Heart right ventricle (tissue), 16 donors: ENCODE data around the gene ZNF436. TPM values are rescaled to one million over a fixed set of nuclear protein-coding genes. Genes with fewer than 3 reads are reported as not detected.
A peak's percentile ranks its signal among the peaks of the same experiment; 100 is the strongest.
"Not testable (repeated sequence)": the region's sequence is repeated elsewhere in the genome, so short reads cannot be mapped to it uniquely, and the experiment has no call there.

ENCODE experiments used
- ATAC-seq, 8 donors: fragments of 200-7000 bp; cut with Tn5 transposase; one replicate each; pipeline ENCODE4 v1.9.1; 2020; ENCODE audit warnings: mild to moderate bottlenecking in 8 of 8, moderate library complexity in 8 of 8, moderate number of reproducible peaks in 1 of 8
- DNase-seq, 2 donors: peaks; one replicate each; pipeline ENCODE4 v3.0.0-alpha.2; 2020
- H3K27ac ChIP-seq, 10 donors: fragments of 200-600 bp; sonication (generic) in 2 of 10; one replicate each; pipeline versions ENCODE4 v1.5.0 to v1.8.0; 2020 to 2022; ENCODE audit warnings: mild to moderate bottlenecking in 3 of 10
- H3K27me3 ChIP-seq, 7 donors: fragments of 200-600 bp; one replicate each; pipeline ENCODE4 v1.8.0; 2021 to 2022; ENCODE audit warnings: mild to moderate bottlenecking in 2 of 7
- H3K36me3 ChIP-seq, 9 donors: fragments of 200-600 bp; sonication (generic) in 1 of 9; one replicate each; pipeline versions ENCODE4 v1.5.0 to v1.8.0; 2020 to 2022; ENCODE audit warnings: mild to moderate bottlenecking in 2 of 9
- H3K4me1 ChIP-seq, 9 donors: fragments of 200-600 bp; sonication (generic) in 1 of 9; one replicate each; pipeline versions ENCODE4 v1.5.0 to v1.8.0; 2020 to 2022; ENCODE audit warnings: mild to moderate bottlenecking in 4 of 9
- H3K4me3 ChIP-seq, 10 donors: fragments of 200-600 bp; sonication (generic) in 2 of 10; one replicate each; pipeline versions ENCODE4 v1.5.0 to v1.8.0; 2020 to 2022; ENCODE audit warnings: mild to moderate bottlenecking in 7 of 10, moderate library complexity in 2 of 10
- H3K9me3 ChIP-seq, 11 donors: fragments of 200-600 bp in 10 of 11; sonication (generic) in 2 of 11; one replicate each; pipeline versions ENCODE4 v1.5.0 to v1.8.0; 2013 to 2022; ENCODE audit warnings: mild to moderate bottlenecking in 2 of 11, control low read depth in 1 of 11, moderate library complexity in 1 of 11
- WGBS, 2 donors: extraction: QIAGEN DNeasy Blood & Tissue Kit; methylation state at CpG; one replicate each; pipeline ENCODE4 v1.1.7; 2013; ENCODE audit warnings: inconsistent platforms in 1 of 2; 5-methylcytosine and 5-hydroxymethylcytosine counted together
- intact Hi-C, 10 donors: fragments of 100-400 bp; cut with DNase I; formaldehyde crosslinking; loops; one replicate each; pipeline versions ENCODE4 v1.11.1 to v1.14.2; 2022
- polyA plus RNA-seq, 2 donors: library from polyadenylated mRNA; stranded (reverse); fragments of 200-250 nt; gene quantifications; one replicate each; pipeline ENCODE4 v1.2.3, GENCODE V29; 2013
- total RNA-seq, 10 donors: library from RNA; stranded (reverse); fragmentation: NEBNext Ultra II Directional in 3 of 10; extraction: Animal tissue kit (Norgen Biotek cat#: 25700) in 3 of 10; gene quantifications; one replicate each; pipeline versions ENCODE4 v1.2.1 to v1.2.4, GENCODE V29; 2021 to 2023
- TF ChIP-seq, protein P1 (sequence below), 9 donors: fragments of 200-600 bp; sonication (generic) in 2 of 9; IDR thresholded peaks; one replicate each; pipeline versions ENCODE4 v1.5.0 to v1.8.0; 2021 to 2022; ENCODE audit warnings: antibody characterized with exemption in 9 of 9, mild to moderate bottlenecking in 5 of 9, moderate library complexity in 1 of 9
- donor health status: Arrhythmogenic right ventricular cardiomyopathy.
- donor health status: ischemic (EF 13 %, LVEDD 7.1; RV severe dilation, severe dysfunction).
- donor health status: healthy with polysubstance abuse.
- donor health status: DM: no; HTN: yes; CAD: no.
- donor health status: DM: no; HTN: no; CAD: no.
- donor health status: ischemic (EF 25% LVEDD 6.9; RV normal size, moderate dysfunction).
- donor health status: ischemic (EF 25% LVEDD 5.7; RV mildly dilated, moderate dysfunction).
- donor health status: healthy.
- donor health status: DM: yes; HTN: yes; CAD: no.
- donor health status: Ischemic cardiomyopathy.
- donor health status: ischemic (EF 35%, LVEDD 5.7; RV mildly dilated, moderate dysfunction).
- donor health status: nonischemic (EF 11% LVEDD 7.7; RV severe dilation, severe dysfunction).
- donor health status: DM: yes; HTN: yes; CAD: no.
- donor health status: PGD.
- donor health status: ischemic (EF 29% LVEDD 5.4; RV normal size, mild dysfunction).
- donor health status: nonischemic (EF 23%, LVEDD 6.1; RV moderate dilation, normal function).

The ZNF436 gene
- total and polyA plus RNA-seq, 12 donors, result 3.3 to 25.5 (median 14.7) TPM

DNA sequence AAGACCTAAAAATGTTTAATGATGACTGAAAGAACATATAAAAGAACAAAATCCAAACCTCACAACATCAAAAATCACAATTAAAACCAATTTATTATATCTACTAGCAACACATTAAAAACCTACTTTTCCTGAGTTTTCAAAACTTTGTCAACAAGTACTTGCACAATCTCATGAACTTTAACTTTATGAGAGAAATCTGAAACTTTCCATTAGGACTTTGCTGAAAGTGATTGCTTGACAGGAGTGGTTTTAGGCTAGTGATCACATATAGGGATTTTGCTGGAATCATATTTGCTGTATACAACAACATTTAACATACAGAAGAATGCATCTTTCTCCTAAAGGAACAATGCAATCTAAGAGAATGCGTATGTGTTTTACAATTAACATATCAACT, 38.8 kb downstream of the ZNF436 start:
- TF ChIP-seq, protein P1, sequence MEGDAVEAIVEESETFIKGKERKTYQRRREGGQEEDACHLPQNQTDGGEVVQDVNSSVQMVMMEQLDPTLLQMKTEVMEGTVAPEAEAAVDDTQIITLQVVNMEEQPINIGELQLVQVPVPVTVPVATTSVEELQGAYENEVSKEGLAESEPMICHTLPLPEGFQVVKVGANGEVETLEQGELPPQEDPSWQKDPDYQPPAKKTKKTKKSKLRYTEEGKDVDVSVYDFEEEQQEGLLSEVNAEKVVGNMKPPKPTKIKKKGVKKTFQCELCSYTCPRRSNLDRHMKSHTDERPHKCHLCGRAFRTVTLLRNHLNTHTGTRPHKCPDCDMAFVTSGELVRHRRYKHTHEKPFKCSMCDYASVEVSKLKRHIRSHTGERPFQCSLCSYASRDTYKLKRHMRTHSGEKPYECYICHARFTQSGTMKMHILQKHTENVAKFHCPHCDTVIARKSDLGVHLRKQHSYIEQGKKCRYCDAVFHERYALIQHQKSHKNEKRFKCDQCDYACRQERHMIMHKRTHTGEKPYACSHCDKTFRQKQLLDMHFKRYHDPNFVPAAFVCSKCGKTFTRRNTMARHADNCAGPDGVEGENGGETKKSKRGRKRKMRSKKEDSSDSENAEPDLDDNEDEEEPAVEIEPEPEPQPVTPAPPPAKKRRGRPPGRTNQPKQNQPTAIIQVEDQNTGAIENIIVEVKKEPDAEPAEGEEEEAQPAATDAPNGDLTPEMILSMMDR (IDR thresholded peaks at IDR 0.05), result no peak
- Histone ChIP-seq H3K4me1 (peaks cover 0 to 4% (median 0%) of the 10 kb centered on the region in 9 donors), H3K9me3 (no peaks in the 10 kb centered on the region), H3K4me3 (no peak overlapping the region), H3K27ac (no peak overlapping the region), H3K27me3 (no peaks in the 10 kb centered on the region), H3K36me3 (peaks cover 0 to 100% (median 56%) of the 10 kb centered on the region in 9 donors)
- WGBS, 2 donors, result 94 to 98% methylated on average over 1 of the region's 1 CpG
- DNase-seq, result no peak
- intact Hi-C loops, result no loop called here
- ATAC-seq, result no peak

DNA sequence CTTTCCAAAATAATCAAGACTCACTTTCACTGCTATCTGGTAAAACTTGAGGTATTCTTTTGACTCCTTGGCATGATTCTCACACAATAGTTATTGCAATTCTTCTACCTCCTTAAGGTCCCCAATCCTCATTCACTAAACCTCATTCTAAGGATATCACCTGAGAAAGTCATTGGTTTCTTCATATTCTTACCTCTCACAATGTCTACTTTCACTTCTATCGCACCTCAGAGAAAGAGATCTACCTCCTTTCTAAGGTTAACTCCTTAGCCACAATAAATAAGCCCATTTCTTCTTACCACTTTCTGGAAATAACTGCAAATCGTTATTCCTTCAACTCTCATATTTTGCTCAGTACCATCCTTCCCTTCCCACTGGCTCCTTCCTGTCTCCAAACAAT, 44.2 kb downstream of the ZNF436 start:
- peaks cover 0 to 100% (median 34%) of the 10 kb centered on the region in 9 donors for H3K36me3 ChIP-seq
- no peak for ATAC-seq
- intact Hi-C loops, result no loop called here

DNA sequence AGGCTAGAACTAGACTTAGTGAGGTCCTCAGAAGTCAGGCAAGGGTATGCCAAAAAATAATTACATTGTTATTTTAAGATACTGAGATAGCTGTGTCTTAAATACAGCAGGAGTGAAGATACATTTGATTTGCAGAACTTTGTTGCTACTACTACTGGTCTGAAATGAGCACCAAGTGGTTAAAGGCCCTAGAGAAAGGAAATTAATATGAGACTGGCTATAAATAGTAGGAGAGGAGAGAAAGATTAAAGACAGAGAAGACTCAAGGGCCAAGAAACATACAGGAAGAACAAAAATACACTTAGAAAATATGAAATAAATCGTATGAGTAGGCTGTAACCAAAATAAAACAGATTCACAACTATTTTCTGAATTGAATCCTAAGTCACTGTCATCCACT, 46.9 kb downstream of the ZNF436 start:
- TF ChIP-seq, protein P1 (IDR thresholded peaks at IDR 0.05), result no peak
- H3K27me3 ChIP-seq, result no peaks in the 10 kb centered on the region
- no peak for DNase-seq
- H3K36me3 ChIP-seq, result peaks cover 0 to 100% (median 24%) of the 10 kb centered on the region in 9 donors
- no peak for ATAC-seq
- intact Hi-C loops, result no loop called here
- H3K4me3 ChIP-seq, result no peak overlapping the region
- 7 to 11% methylated on average over 1 of the region's 1 CpG for WGBS, 2 donors
- peak overlapping the region in 1 of 10 donors; percentile 13 for H3K27ac ChIP-seq
- H3K4me1 ChIP-seq, result peaks cover 0 to 21% (median 14%) of the 10 kb centered on the region in 9 donors
- no peaks in the 10 kb centered on the region for H3K9me3 ChIP-seq

More for the DNA sequence above, 44.2 kb downstream of the ZNF436 start:
- no peaks in the 10 kb centered on the region for H3K9me3 ChIP-seq
- WGBS, 2 donors, result 80 to 86% methylated on average over 2 of the region's 2 CpGs
- TF ChIP-seq, protein P1 (IDR thresholded peaks at IDR 0.05), result no peak
- no peak for DNase-seq
- H3K27ac ChIP-seq, result no peak overlapping the region
- no peak overlapping the region for H3K4me3 ChIP-seq
- peaks cover 0 to 21% (median 14%) of the 10 kb centered on the region in 9 donors for H3K4me1 ChIP-seq
- no peaks in the 10 kb centered on the region for H3K27me3 ChIP-seq

DNA sequence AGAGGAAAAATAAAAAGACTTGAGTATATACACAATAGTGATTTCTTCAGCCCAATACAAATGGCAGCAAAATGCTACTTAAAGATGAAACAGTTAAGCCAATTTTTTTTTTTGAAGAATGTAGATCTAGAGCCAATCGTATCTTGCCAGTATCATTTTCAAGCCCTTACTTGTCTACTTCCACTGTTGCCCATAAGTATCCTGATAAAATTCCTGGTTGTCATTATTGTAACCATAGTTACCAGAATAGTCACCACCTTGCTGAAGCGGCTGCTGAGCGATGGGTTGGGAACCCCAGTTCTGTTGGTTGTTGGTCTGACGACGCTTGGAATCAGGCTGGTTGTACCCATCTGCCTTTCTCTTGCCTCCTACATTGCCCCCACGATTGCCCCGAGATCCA, 59.4 kb downstream of the ZNF436 start:
- not testable (repeated sequence) for H3K4me3 ChIP-seq, H3K27me3 ChIP-seq, ATAC-seq, H3K4me1 ChIP-seq, DNase-seq, H3K9me3 ChIP-seq, H3K27ac ChIP-seq
- intact Hi-C loops, result loop anchor here in 1 of 10 donors (10.0 kb wide), 1 partner anchor 95 kb away; no protein-coding TSS in a partner anchor
- 89 to 90% methylated on average over 7 of the region's 7 CpGs for WGBS, 2 donors
- H3K36me3 ChIP-seq, result peaks cover 0 to 100% (median 13%) of the 10 kb centered on the region in 9 donors

Other genes starting within 250 kb of the ZNF436 start
- 10 to 100 TPM; 26.3 to 40.1 (median 32.2) TPM for gene LUZP1, start 201.0 kb downstream of the ZNF436 start, total RNA-seq
- 1 to 10 TPM; 6.4 to 7.7 TPM for gene LUZP1, start 201.0 kb downstream of the ZNF436 start, polyA plus RNA-seq
- gene HTR1D, start 152.3 kb downstream of the ZNF436 start, total RNA-seq, result not detected
- under 1 TPM; 0.01 to 0.07 TPM for gene HTR1D, start 152.3 kb downstream of the ZNF436 start, polyA plus RNA-seq
- 10 to 100 TPM; 56.7 to 72.7 (median 66.4) TPM for gene HNRNPR, start 25.6 kb downstream of the ZNF436 start, total RNA-seq
- 10 to 100 TPM; 44.6 to 60.3 TPM for gene HNRNPR, start 25.6 kb downstream of the ZNF436 start, polyA plus RNA-seq
- gene TCEA3, start 54.9 kb upstream of the ZNF436 start, total RNA-seq, result 10 to 100 TPM; 56.7 to 93.0 (median 71.8) TPM
- 10 to 100 TPM; 25.1 to 51.4 TPM for gene TCEA3, start 54.9 kb upstream of the ZNF436 start, polyA plus RNA-seq
- gene ASAP3, start 114.3 kb upstream of the ZNF436 start, total RNA-seq, result 10 to 100 TPM; 15.5 to 58.4 (median 30.4) TPM
- gene ASAP3, start 114.3 kb upstream of the ZNF436 start, polyA plus RNA-seq, result 10 to 100 TPM; 22.9 to 58.2 TPM
- gene E2F2, start 161.4 kb upstream of the ZNF436 start, total RNA-seq, result 1 to 10 TPM in 1 of 10 donors, under 1 TPM in 8, not detected in 1; 0.04 to 2.3 (median 0.17) TPM
- under 1 TPM in 1 of 2 donors, not detected in 1; 0.06 TPM for gene E2F2, start 161.4 kb upstream of the ZNF436 start, polyA plus RNA-seq
- gene ID3, start 189.7 kb upstream of the ZNF436 start, total RNA-seq, result 100 to 1,000 TPM in 3 of 10 donors, 10 to 100 TPM in 7; 44.7 to 148 (median 83.4) TPM
- gene ID3, start 189.7 kb upstream of the ZNF436 start, polyA plus RNA-seq, result 100 to 1,000 TPM in 1 of 2 donors, 10 to 100 TPM in 1; 73.6 to 217 TPM